MCF 10A (cell line): ENCODE data around the gene CAPN11. TPM values are rescaled to one million over a fixed set of nuclear protein-coding genes. Genes with fewer than 3 reads are reported as not detected.
"Not testable (repeated sequence)": the region's sequence is repeated elsewhere in the genome, so short reads cannot be mapped to it uniquely, and the experiment has no call there.

ENCODE experiments used
- BruUV-seq: library from RNA; stranded (reverse); fragments of 400-500 nt; replicated peaks from 2 replicates; lab custom pipeline; 2021; lab: Mats Ljungman, UMichigan
- CTCF ChIA-PET: fragments of 300-600 bp; sonication (Branson Sonifier 250); formaldehyde crosslinking; extraction: SDS; loops from one replicate; lab custom pipeline; 2021; ENCODE audit warnings: antibody characterized with exemption, inconsistent platforms; lab: Yijun Ruan, JAX
- POLR2A ChIA-PET: fragments of 300-600, 350-650 bp; sonication (Branson Sonifier 250); formaldehyde crosslinking; extraction: SDS; loops from one replicate; lab custom pipeline; 2020; ENCODE audit warnings: antibody characterized with exemption, inconsistent platforms; lab: Yijun Ruan, JAX
- DNase-seq: peaks from one replicate; pipeline ENCODE4 v3.0.0-alpha.2; 2018; ENCODE audit not compliant: unreplicated experiment
- H3K27ac Mint-ChIP-seq: one replicate; pipeline ENCODE4 v1.8.0; 2022; ENCODE audit warnings: mild to moderate bottlenecking, low read depth, mixed read lengths; ENCODE audit not compliant: unreplicated experiment
- H3K27me3 Mint-ChIP-seq: one replicate; pipeline ENCODE4 v1.8.0; 2022; ENCODE audit warnings: mixed read lengths; ENCODE audit not compliant: insufficient read depth, unreplicated experiment
- H3K36me3 Mint-ChIP-seq: one replicate; pipeline ENCODE4 v1.8.0; 2022; ENCODE audit warnings: mild to moderate bottlenecking, moderate library complexity, mixed read lengths; ENCODE audit not compliant: insufficient read depth, unreplicated experiment
- H3K4me1 Mint-ChIP-seq: one replicate; pipeline ENCODE4 v1.8.0; 2022; ENCODE audit warnings: mixed read lengths; ENCODE audit not compliant: insufficient read depth, unreplicated experiment
- H3K4me3 Mint-ChIP-seq: one replicate; pipeline ENCODE4 v1.8.0; 2022; ENCODE audit warnings: mild to moderate bottlenecking, moderate library complexity, mixed read lengths; ENCODE audit not compliant: unreplicated experiment
- H3K9me3 Mint-ChIP-seq: one replicate; pipeline ENCODE4 v1.8.0; 2022; ENCODE audit warnings: mixed read lengths; ENCODE audit not compliant: unreplicated experiment
- CTCF ChIP-seq: fragments of 200-600 bp; IDR thresholded peaks from one replicate; pipeline ENCODE4 v1.8.0; 2022; ENCODE audit warnings: antibody characterized with exemption, mild to moderate bottlenecking; ENCODE audit not compliant: unreplicated experiment
- intact Hi-C: fragments of 100-400 bp; cut with micrococcal nuclease; formaldehyde crosslinking; loops from 2 replicates; pipeline ENCODE4 v1.14.1; 2022
- total RNA-seq: library from RNA; stranded (reverse); gene quantifications from 2 replicates; pipeline ENCODE4 v1.2.3, GENCODE V29; 2022

CAPN11 gene
- total RNA-seq, 1 experiment from 2014 or later = not detected

GRCh38 chr6:44229376-44230033, 70.9 kb downstream of the CAPN11 start:
- POLR2A ChIA-PET = interaction anchor here (0.6 to 1.1 kb wide), 2 partner anchors 8 to 26 kb away, joined by 3 read pairs; no protein-coding TSS in a partner anchor
- no peaks in the 10 kb centered on the region for H3K36me3 Mint-ChIP-seq

GRCh38 chr6:44230034-44230675, 71.5 kb downstream of the CAPN11 start:
- DNase-seq = no peak
- POLR2A ChIA-PET = interaction anchor here (1.1 kb wide), 1 partner anchor 25 kb away, joined by 3 read pairs; no protein-coding TSS in a partner anchor
- CTCF ChIA-PET = interaction anchor here (0.7 to 1.4 kb wide), 3 partner anchors 17 to 60 kb away, joined by 3 to 4 read pairs (median 4); partner anchors contain the start of gene HSP90AB1
- Mint-ChIP-seq H3K36me3 (peaks cover 2% of the 10 kb centered on the region), H3K4me1 (peaks cover 39% of the 10 kb centered on the region), H3K27ac (no peak overlapping the region), H3K9me3 (no peaks in the 10 kb centered on the region), H3K4me3 (no peak overlapping the region), H3K27me3 (no peaks in the 10 kb centered on the region)
- BruUV-seq = no TSS peak
- TF ChIP-seq CTCF = no peak
- intact Hi-C loops = no loop called here

More at GRCh38 chr6:44229376-44230033, 70.9 kb downstream of the CAPN11 start:
- H3K4me3 Mint-ChIP-seq = no peak overlapping the region
- H3K27me3 Mint-ChIP-seq = no peaks in the 10 kb centered on the region
- DNase-seq = no peak
- H3K9me3 Mint-ChIP-seq = no peaks in the 10 kb centered on the region
- CTCF ChIA-PET = interaction anchor here (0.7 to 1.4 kb wide), 2 partner anchors 17 to 59 kb away, joined by 3 to 4 read pairs; partner anchors contain the start of gene HSP90AB1
- H3K4me1 Mint-ChIP-seq = peaks cover 39% of the 10 kb centered on the region
- TF ChIP-seq CTCF = no peak
- intact Hi-C loops = no loop called here
- H3K27ac Mint-ChIP-seq = no peak overlapping the region
- BruUV-seq = no TSS peak

GRCh38 chr6:44231426-44231825, 72.8 kb downstream of the CAPN11 start:
- H3K4me3 Mint-ChIP-seq, intact Hi-C loops, BruUV-seq, H3K9me3 Mint-ChIP-seq, H3K27me3 Mint-ChIP-seq, POLR2A ChIA-PET, H3K36me3 Mint-ChIP-seq, H3K27ac Mint-ChIP-seq, DNase-seq: not testable (repeated sequence)
- peaks cover 34% of the 10 kb centered on the region for H3K4me1 Mint-ChIP-seq
- CTCF ChIA-PET = interaction anchor here (1.2 kb wide), 1 partner anchor 58 kb away, joined by 4 read pairs; no protein-coding TSS in a partner anchor

GRCh38 chr6:44232676-44233566, 74.3 kb downstream of the CAPN11 start:
- no TSS peak for BruUV-seq
- H3K27me3 Mint-ChIP-seq = no peaks in the 10 kb centered on the region
- H3K9me3 Mint-ChIP-seq = no peaks in the 10 kb centered on the region
- H3K27ac Mint-ChIP-seq = peak overlapping the region; percentile 49
- POLR2A ChIA-PET = interaction anchor here (1.2 kb wide), 1 partner anchor 11 kb away, joined by 5 read pairs; no protein-coding TSS in a partner anchor
- peaks cover 7% of the 10 kb centered on the region for H3K36me3 Mint-ChIP-seq
- intact Hi-C loops = no loop called here
- H3K4me3 Mint-ChIP-seq = no peak overlapping the region
- CTCF ChIA-PET = interaction anchor here (1.6 to 3.6 kb wide), 2 partner anchors 9 to 135 kb away, joined by 5 to 52 read pairs; partner anchors contain the start of gene SLC29A1
- no peak for DNase-seq
- H3K4me1 Mint-ChIP-seq = peaks cover 20% of the 10 kb centered on the region
- no peak for TF ChIP-seq CTCF
